SK-N-SH (cell line): ENCODE data around the gene IL9.

ENCODE experiments used
- EP300 ChIP-seq, 2 experiments: IDR thresholded peaks; 2 replicates each; pipeline versions ENCODE4 v1.4.0 to v1.6.1; 2012; ENCODE audit warnings: borderline replicate concordance in 1 of 2, low read depth in 1 of 2, low read length in 1 of 2
- GABPA ChIP-seq: IDR thresholded peaks from 2 replicates; pipeline ENCODE4 v1.4.0; 2012; ENCODE audit warnings: low read depth, mild to moderate bottlenecking
- MEF2A ChIP-seq: IDR thresholded peaks from 2 replicates; pipeline ENCODE4 v1.4.0; 2012; ENCODE audit warnings: low read depth, borderline replicate concordance
- MXI1 ChIP-seq: IDR thresholded peaks from 2 replicates; pipeline ENCODE4 v1.6.1; 2012; ENCODE audit warnings: mild to moderate bottlenecking, low read depth, low read length, improper control_type of control experiment
- POLR2AphosphoS5 ChIP-seq: IDR thresholded peaks from 2 replicates; pipeline ENCODE4 v1.6.1; 2012; ENCODE audit warnings: low read depth, low read length
- RAD21 ChIP-seq: IDR thresholded peaks from 2 replicates; pipeline ENCODE4 v1.6.1; 2012; ENCODE audit warnings: mild to moderate bottlenecking, low read length
- RXRA ChIP-seq: IDR thresholded peaks from 2 replicates; pipeline ENCODE4 v1.4.0; 2012; ENCODE audit warnings: low read depth, mild to moderate bottlenecking, borderline replicate concordance
- YY1 ChIP-seq: IDR thresholded peaks from 2 replicates; pipeline ENCODE4 v1.4.0; 2012; ENCODE audit warnings: low read depth, mild to moderate bottlenecking
- TF ChIP-seq, protein P1 (sequence below): fragments of 150-350 bp; IDR thresholded peaks from 2 replicates; pipeline ENCODE4 v1.6.1; 2017; ENCODE audit warnings: antibody characterized with exemption, low read length, low read depth, borderline replicate concordance
- TF ChIP-seq, protein P2 (sequence below): fragments of 200-600 bp; sonication (generic); IDR thresholded peaks from 2 replicates; pipeline ENCODE4 v1.6.1; 2017; ENCODE audit warnings: antibody characterized with exemption, mild to moderate bottlenecking, moderate library complexity
- TF ChIP-seq, protein P3 (sequence below): IDR thresholded peaks from 2 replicates; pipeline ENCODE4 v1.4.0; 2012; ENCODE audit warnings: low read depth
- TF ChIP-seq, protein P4 (sequence below): IDR thresholded peaks from 2 replicates; pipeline ENCODE4 v1.4.0; 2012; ENCODE audit warnings: low read depth, borderline replicate concordance

- no peak for TF ChIP-seq POLR2AphosphoS5
- TF ChIP-seq, protein P1, sequence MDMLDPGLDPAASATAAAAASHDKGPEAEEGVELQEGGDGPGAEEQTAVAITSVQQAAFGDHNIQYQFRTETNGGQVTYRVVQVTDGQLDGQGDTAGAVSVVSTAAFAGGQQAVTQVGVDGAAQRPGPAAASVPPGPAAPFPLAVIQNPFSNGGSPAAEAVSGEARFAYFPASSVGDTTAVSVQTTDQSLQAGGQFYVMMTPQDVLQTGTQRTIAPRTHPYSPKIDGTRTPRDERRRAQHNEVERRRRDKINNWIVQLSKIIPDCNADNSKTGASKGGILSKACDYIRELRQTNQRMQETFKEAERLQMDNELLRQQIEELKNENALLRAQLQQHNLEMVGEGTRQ: no peak
- TF ChIP-seq, protein P2, sequence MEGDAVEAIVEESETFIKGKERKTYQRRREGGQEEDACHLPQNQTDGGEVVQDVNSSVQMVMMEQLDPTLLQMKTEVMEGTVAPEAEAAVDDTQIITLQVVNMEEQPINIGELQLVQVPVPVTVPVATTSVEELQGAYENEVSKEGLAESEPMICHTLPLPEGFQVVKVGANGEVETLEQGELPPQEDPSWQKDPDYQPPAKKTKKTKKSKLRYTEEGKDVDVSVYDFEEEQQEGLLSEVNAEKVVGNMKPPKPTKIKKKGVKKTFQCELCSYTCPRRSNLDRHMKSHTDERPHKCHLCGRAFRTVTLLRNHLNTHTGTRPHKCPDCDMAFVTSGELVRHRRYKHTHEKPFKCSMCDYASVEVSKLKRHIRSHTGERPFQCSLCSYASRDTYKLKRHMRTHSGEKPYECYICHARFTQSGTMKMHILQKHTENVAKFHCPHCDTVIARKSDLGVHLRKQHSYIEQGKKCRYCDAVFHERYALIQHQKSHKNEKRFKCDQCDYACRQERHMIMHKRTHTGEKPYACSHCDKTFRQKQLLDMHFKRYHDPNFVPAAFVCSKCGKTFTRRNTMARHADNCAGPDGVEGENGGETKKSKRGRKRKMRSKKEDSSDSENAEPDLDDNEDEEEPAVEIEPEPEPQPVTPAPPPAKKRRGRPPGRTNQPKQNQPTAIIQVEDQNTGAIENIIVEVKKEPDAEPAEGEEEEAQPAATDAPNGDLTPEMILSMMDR: no peak
- TF ChIP-seq EP300 (IDR thresholded peaks at IDR 0.05; ENCODE audit: borderline replicate concordance in 1 of 2, low read depth in 1 of 2, low read length in 1 of 2): no peak
- TF ChIP-seq, protein P3, sequence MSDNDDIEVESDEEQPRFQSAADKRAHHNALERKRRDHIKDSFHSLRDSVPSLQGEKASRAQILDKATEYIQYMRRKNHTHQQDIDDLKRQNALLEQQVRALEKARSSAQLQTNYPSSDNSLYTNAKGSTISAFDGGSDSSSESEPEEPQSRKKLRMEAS: no peak
- no peak for TF ChIP-seq MXI1
- no peak for TF ChIP-seq YY1
- TF ChIP-seq RXRA: no peak
- TF ChIP-seq GABPA: no peak
- TF ChIP-seq RAD21: no peak
- no peak for TF ChIP-seq MEF2A
- TF ChIP-seq, protein P4, sequence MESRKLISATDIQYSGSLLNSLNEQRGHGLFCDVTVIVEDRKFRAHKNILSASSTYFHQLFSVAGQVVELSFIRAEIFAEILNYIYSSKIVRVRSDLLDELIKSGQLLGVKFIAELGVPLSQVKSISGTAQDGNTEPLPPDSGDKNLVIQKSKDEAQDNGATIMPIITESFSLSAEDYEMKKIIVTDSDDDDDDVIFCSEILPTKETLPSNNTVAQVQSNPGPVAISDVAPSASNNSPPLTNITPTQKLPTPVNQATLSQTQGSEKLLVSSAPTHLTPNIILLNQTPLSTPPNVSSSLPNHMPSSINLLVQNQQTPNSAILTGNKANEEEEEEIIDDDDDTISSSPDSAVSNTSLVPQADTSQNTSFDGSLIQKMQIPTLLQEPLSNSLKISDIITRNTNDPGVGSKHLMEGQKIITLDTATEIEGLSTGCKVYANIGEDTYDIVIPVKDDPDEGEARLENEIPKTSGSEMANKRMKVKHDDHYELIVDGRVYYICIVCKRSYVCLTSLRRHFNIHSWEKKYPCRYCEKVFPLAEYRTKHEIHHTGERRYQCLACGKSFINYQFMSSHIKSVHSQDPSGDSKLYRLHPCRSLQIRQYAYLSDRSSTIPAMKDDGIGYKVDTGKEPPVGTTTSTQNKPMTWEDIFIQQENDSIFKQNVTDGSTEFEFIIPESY: no peak
These were observed 34.0 kb downstream of the IL9 start for GRCh38 chr5:135861641-135862040.
